ACC112 (cell line): ENCODE data around the gene ANKRD9.

Experiments
- H2AFZ ChIP-seq: fragments of 200-600 bp; sonication (generic); one replicate; pipeline ENCODE4 v1.6.0; 2017; ENCODE audit warnings: antibody characterized with exemption, low read length; ENCODE audit not compliant: unreplicated experiment
- H3K27ac ChIP-seq: fragments of 200-600 bp; sonication (generic); 2 replicates; pipeline ENCODE4 v1.5.1; 2014; ENCODE audit warnings: low read depth, mild to moderate bottlenecking, antibody characterized with exemption, low read length, moderate library complexity
- H3K27me3 ChIP-seq: fragments of 200-600 bp; sonication (generic); 2 replicates; pipeline ENCODE4 v1.6.1; 2014; ENCODE audit warnings: mild to moderate bottlenecking, antibody characterized with exemption, low read length, moderate library complexity, mixed read lengths; ENCODE audit not compliant: insufficient read depth
- H3K36me3 ChIP-seq: fragments of 200-600 bp; sonication (generic); 2 replicates; pipeline ENCODE4 v1.6.1; 2016; ENCODE audit warnings: mild to moderate bottlenecking, antibody characterized with exemption, low read length, moderate library complexity, mixed read lengths; ENCODE audit not compliant: insufficient read depth
- H3K4me1 ChIP-seq: fragments of 200-600 bp; sonication (generic); one replicate; pipeline ENCODE4 v1.6.1; 2016; ENCODE audit warnings: low read length, mixed read lengths; ENCODE audit not compliant: insufficient read depth, unreplicated experiment, control insufficient read depth
- H3K4me3 ChIP-seq: fragments of 200-600 bp; sonication (generic); 2 replicates; pipeline ENCODE4 v1.5.1; 2014; ENCODE audit warnings: mild to moderate bottlenecking, low read depth, low read length
- H3K79me2 ChIP-seq: fragments of 200-600 bp; sonication (generic); one replicate; pipeline ENCODE4 v1.6.0; 2016; ENCODE audit warnings: low read length; ENCODE audit not compliant: control insufficient read depth, unreplicated experiment, insufficient read depth

Gene ANKRD9

DNA sequence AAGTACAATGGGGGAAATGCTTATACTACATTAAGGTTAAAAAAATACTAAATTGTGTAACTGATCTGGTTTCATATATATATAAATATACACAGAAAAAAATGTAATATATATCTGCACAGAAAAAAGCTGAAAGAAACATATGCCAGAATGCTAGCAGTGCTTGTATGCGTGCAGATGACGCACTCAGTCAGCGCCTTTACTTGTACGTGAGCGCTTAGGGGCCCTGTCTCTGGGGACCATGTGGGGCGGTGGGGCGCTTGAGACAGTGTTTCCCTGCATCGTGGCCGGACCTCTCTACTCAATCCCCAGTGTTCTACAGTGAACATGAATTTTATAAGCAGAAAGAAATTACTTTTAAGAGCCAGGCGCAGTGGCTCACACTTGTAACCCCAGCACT lies 7.0 kb downstream of the ANKRD9 start:
- Histone ChIP-seq H3K79me2 (no peaks in the 10 kb centered on the region), H2AFZ (no peak overlapping the region), H3K4me1 (peaks cover 10% of the 10 kb centered on the region), H3K4me3 (no peak overlapping the region), H3K27me3 (no peaks in the 10 kb centered on the region), H3K36me3 (no peaks in the 10 kb centered on the region), H3K27ac (no peak overlapping the region)

DNA sequence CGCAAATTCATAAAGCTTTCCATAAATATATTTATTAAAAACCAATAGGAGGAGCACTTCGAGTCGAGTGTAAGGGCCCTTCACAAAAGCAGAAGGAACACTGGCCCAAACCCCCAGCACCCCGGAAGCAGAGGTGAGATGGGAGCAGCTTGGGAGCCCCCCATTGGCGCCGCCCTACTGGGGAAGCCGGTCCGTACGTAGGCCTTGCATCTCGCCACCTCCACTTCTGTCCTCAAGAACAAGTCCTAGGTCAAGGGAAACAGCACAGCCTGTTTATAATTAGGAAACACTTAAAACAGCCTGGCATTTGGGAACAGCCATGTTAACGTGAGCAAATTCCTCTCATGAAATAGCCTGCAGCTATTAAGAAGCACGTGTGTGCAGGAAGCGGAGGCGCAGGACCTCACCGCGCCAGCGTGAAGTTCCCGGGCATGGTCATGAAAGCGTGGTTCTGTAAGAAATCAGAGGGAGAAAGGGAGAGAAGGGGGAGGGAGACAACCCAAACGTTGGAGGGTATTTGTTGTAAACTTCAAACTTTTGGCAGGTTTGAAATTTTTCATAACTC lies 7.7 kb downstream of the ANKRD9 start:
- no peak overlapping the region for H3K27ac ChIP-seq
- H3K36me3 ChIP-seq = no peaks in the 10 kb centered on the region
- peaks cover 10% of the 10 kb centered on the region for H3K4me1 ChIP-seq
- H3K4me3 ChIP-seq = no peak overlapping the region
- no peaks in the 10 kb centered on the region for H3K79me2 ChIP-seq
- no peak overlapping the region for H2AFZ ChIP-seq
- no peaks in the 10 kb centered on the region for H3K27me3 ChIP-seq

DNA sequence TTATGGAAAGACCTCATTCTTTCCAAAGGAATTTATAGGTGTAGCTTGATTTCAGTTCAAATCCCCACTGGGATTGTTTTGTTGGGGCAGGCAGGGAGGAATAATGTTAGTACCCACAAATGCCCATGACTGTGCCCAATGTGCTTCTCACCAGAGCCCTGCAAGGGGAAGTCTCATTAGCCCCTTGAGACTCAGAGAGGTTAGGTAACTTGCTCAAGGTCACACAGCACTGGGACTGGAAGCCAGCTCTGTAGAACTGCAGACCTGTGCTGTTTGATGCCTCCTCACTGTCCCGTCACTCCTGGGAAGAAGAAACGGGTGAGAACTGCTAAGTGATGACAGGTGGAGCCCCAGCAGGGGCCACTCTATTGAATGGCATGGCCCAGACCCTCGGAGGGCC lies 8.9 kb downstream of the ANKRD9 start:
- Histone ChIP-seq H3K4me3 (no peak overlapping the region), H3K27ac (peak overlapping the region; percentile 69), H3K4me1 (peaks cover 10% of the 10 kb centered on the region), H3K36me3 (no peaks in the 10 kb centered on the region), H3K27me3 (no peaks in the 10 kb centered on the region), H3K79me2 (no peaks in the 10 kb centered on the region), H2AFZ (no peak overlapping the region)

DNA sequence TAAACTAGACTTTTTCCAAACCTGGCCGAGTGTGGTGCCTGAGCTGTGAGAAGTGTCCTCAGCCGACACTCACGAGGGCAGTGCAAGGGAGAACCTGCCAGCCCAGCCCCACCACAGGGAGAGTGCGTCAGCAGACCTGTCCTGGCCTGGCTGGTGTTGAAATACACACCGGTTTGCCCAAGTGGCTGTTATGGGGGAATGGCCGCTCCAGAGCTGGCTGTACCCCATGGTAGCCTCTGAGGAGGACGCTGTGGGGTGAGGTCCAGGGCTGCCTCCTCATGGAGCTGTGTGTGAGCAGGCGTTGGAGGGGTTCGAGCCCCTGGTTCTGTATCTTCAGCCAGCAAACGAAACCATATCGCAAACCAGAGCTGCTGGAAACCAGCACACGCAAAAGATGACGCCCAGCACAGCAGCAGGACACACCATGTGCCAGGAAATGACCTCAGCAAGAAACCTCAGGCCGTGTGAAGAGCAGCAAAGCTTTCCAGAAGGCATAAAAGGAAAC lies 9.4 kb downstream of the ANKRD9 start:
- no peak overlapping the region for H2AFZ ChIP-seq
- H3K79me2 ChIP-seq = no peaks in the 10 kb centered on the region
- peaks cover 10% of the 10 kb centered on the region for H3K4me1 ChIP-seq
- peak overlapping the region; percentile 69 for H3K27ac ChIP-seq
- no peaks in the 10 kb centered on the region for H3K36me3 ChIP-seq
- H3K4me3 ChIP-seq = no peak overlapping the region
- H3K27me3 ChIP-seq = no peaks in the 10 kb centered on the region

- H3K4me3 ChIP-seq = no peak overlapping the region
- H2AFZ ChIP-seq = no peak overlapping the region
- H3K27ac ChIP-seq = peak overlapping the region; percentile 69
- H3K79me2 ChIP-seq = no peaks in the 10 kb centered on the region
- no peaks in the 10 kb centered on the region for H3K36me3 ChIP-seq
- peaks cover 10% of the 10 kb centered on the region for H3K4me1 ChIP-seq
- no peaks in the 10 kb centered on the region for H3K27me3 ChIP-seq
These were observed 10.0 kb downstream of the ANKRD9 start for GRCh38 chr14:102499401-102500157.

GRCh38 chr14:102498678-102499265 lies 10.8 kb downstream of the ANKRD9 start:
- H3K27me3 ChIP-seq = no peaks in the 10 kb centered on the region
- H3K4me3 ChIP-seq = no peak overlapping the region
- H3K79me2 ChIP-seq = no peaks in the 10 kb centered on the region
- H3K4me1 ChIP-seq = peaks cover 10% of the 10 kb centered on the region
- no peaks in the 10 kb centered on the region for H3K36me3 ChIP-seq
- no peak overlapping the region for H3K27ac ChIP-seq
- no peak overlapping the region for H2AFZ ChIP-seq

GRCh38 chr14:102497998-102498677 lies 11.4 kb downstream of the ANKRD9 start:
- no peaks in the 10 kb centered on the region for H3K27me3 ChIP-seq
- no peaks in the 10 kb centered on the region for H3K79me2 ChIP-seq
- no peak overlapping the region for H3K4me3 ChIP-seq
- H2AFZ ChIP-seq = no peak overlapping the region
- H3K36me3 ChIP-seq = no peaks in the 10 kb centered on the region
- peaks cover 10% of the 10 kb centered on the region for H3K4me1 ChIP-seq
- H3K27ac ChIP-seq = no peak overlapping the region

- no peak overlapping the region for H3K4me3 ChIP-seq
- peaks cover 10% of the 10 kb centered on the region for H3K4me1 ChIP-seq
- no peaks in the 10 kb centered on the region for H3K79me2 ChIP-seq
- no peak overlapping the region for H2AFZ ChIP-seq
- no peaks in the 10 kb centered on the region for H3K36me3 ChIP-seq
- H3K27ac ChIP-seq = no peak overlapping the region
- H3K27me3 ChIP-seq = no peaks in the 10 kb centered on the region
These were observed 12.4 kb downstream of the ANKRD9 start for GRCh38 chr14:102496958-102497744.

GRCh38 chr14:102496331-102496691 lies 13.3 kb downstream of the ANKRD9 start:
- no peak overlapping the region for H3K4me3 ChIP-seq
- H3K36me3 ChIP-seq = no peaks in the 10 kb centered on the region
- H2AFZ ChIP-seq = no peak overlapping the region
- no peaks in the 10 kb centered on the region for H3K79me2 ChIP-seq
- no peaks in the 10 kb centered on the region for H3K27me3 ChIP-seq
- H3K4me1 ChIP-seq = peaks cover 10% of the 10 kb centered on the region
- H3K27ac ChIP-seq = no peak overlapping the region
